Measurements from ENCODE around the gene CYP2J2.

DNA sequence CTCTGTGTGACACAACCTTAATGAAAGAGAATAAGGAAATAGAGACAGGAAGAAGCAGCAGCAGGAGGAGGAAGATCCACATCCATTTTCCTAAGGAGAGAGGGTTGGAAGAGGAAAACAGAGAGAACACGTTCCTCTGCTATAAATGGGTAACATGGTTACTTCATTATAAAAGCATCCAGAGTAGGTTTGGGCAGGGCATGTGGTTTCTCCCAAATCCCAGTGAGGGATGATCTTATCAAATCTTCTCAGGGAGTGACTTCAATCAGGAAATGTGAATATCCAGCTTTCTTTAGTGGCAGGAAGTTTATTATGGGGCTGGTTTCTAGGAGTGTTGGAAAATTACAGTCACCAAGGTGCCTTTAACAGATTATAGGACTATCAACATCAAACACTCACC is 11.1 kb downstream of the CYP2J2 start:
- TF ChIP-seq POLR2A (IDR thresholded peaks at IDR 0.05; ENCODE audit: low read length) = no peak
- no peak for TF ChIP-seq GATA1 (IDR thresholded peaks at IDR 0.05; ENCODE audit: low read depth, low read length)

Measured in erythroblast (primary cell).